Activated naive CD8-positive, alpha-beta T cell treated with anti-CD3 and anti-CD28 coated beads for 36 hours (primary cell): ENCODE results near the gene TBPL1. TPM values are rescaled to one million over a fixed set of nuclear protein-coding genes. Genes with fewer than 3 reads are reported as not detected.

Experiments
- DNase-seq: peaks from one replicate; pipeline ENCODE4 v3.0.0; 2021
- H3K27ac Mint-ChIP-seq: one replicate; pipeline ENCODE4 v1.8.0; 2022; ENCODE audit warnings: mild to moderate bottlenecking, moderate library complexity, mixed read lengths
- H3K27me3 Mint-ChIP-seq: one replicate; pipeline ENCODE4 v1.8.0; 2022; ENCODE audit warnings: mild to moderate bottlenecking, mixed read lengths
- H3K36me3 Mint-ChIP-seq: one replicate; pipeline ENCODE4 v1.8.0; 2021; ENCODE audit warnings: mild to moderate bottlenecking, mixed read lengths
- H3K4me1 Mint-ChIP-seq: one replicate; pipeline ENCODE4 v1.8.0; 2021; ENCODE audit warnings: mixed read lengths
- H3K4me3 Mint-ChIP-seq: one replicate; pipeline ENCODE4 v1.8.0; 2022; ENCODE audit warnings: mild to moderate bottlenecking, moderate library complexity, mixed read lengths
- H3K9me3 Mint-ChIP-seq: one replicate; pipeline ENCODE4 v1.8.0; 2022; ENCODE audit warnings: mixed read lengths
- total RNA-seq, 2 experiments: library from RNA; stranded (reverse); gene quantifications; one replicate each; pipeline ENCODE4 v1.2.3, GENCODE V29; 2021

TBPL1 gene
- total RNA-seq, 2 experiments from 2014 or later = 46.5 to 51.4 TPM

GRCh38 chr6:134022650-134023049, 69.6 kb downstream of the TBPL1 start:
- no peaks in the 10 kb centered on the region for H3K27me3 Mint-ChIP-seq
- H3K4me1 Mint-ChIP-seq = no peaks in the 10 kb centered on the region
- no peak overlapping the region for H3K4me3 Mint-ChIP-seq
- DNase-seq = no peak
- H3K9me3 Mint-ChIP-seq = no peaks in the 10 kb centered on the region
- no peak overlapping the region for H3K27ac Mint-ChIP-seq
- no peaks in the 10 kb centered on the region for H3K36me3 Mint-ChIP-seq

GRCh38 chr6:134026597-134026996, 73.6 kb downstream of the TBPL1 start:
- Mint-ChIP-seq H3K9me3 (no peaks in the 10 kb centered on the region), H3K27ac (no peak overlapping the region), H3K4me3 (no peak overlapping the region), H3K27me3 (no peaks in the 10 kb centered on the region), H3K36me3 (no peaks in the 10 kb centered on the region), H3K4me1 (no peaks in the 10 kb centered on the region)
- no peak for DNase-seq

- Mint-ChIP-seq H3K27ac (no peak overlapping the region), H3K4me1 (no peaks in the 10 kb centered on the region), H3K27me3 (no peaks in the 10 kb centered on the region), H3K9me3 (no peaks in the 10 kb centered on the region), H3K4me3 (no peak overlapping the region), H3K36me3 (no peaks in the 10 kb centered on the region)
- no peak for DNase-seq
Measured at GRCh38 chr6:134028438-134028837, 75.4 kb downstream of the TBPL1 start.

- Mint-ChIP-seq H3K4me1 (peaks cover 3% of the 10 kb centered on the region), H3K4me3 (no peak overlapping the region), H3K27me3 (no peaks in the 10 kb centered on the region), H3K36me3 (no peaks in the 10 kb centered on the region), H3K9me3 (no peaks in the 10 kb centered on the region), H3K27ac (no peak overlapping the region)
- no peak for DNase-seq
Measured at GRCh38 chr6:134029495-134030455, 76.8 kb downstream of the TBPL1 start.

GRCh38 chr6:134031696-134032255, 78.8 kb downstream of the TBPL1 start:
- Mint-ChIP-seq H3K4me3 (no peak overlapping the region), H3K36me3 (no peaks in the 10 kb centered on the region), H3K27ac (no peak overlapping the region), H3K9me3 (no peaks in the 10 kb centered on the region), H3K4me1 (peaks cover 7% of the 10 kb centered on the region), H3K27me3 (no peaks in the 10 kb centered on the region)
- no peak for DNase-seq

GRCh38 chr6:134034478-134034877, 81.5 kb downstream of the TBPL1 start:
- Mint-ChIP-seq H3K4me1 (peaks cover 7% of the 10 kb centered on the region), H3K27ac (no peak overlapping the region), H3K4me3 (no peak overlapping the region), H3K9me3 (no peaks in the 10 kb centered on the region), H3K27me3 (no peaks in the 10 kb centered on the region), H3K36me3 (no peaks in the 10 kb centered on the region)
- DNase-seq = no peak

GRCh38 chr6:134034961-134035822, 82.2 kb downstream of the TBPL1 start:
- H3K36me3 Mint-ChIP-seq = no peaks in the 10 kb centered on the region
- H3K4me1 Mint-ChIP-seq = peaks cover 7% of the 10 kb centered on the region
- H3K27ac Mint-ChIP-seq = no peak overlapping the region
- no peak overlapping the region for H3K4me3 Mint-ChIP-seq
- H3K9me3 Mint-ChIP-seq = no peaks in the 10 kb centered on the region
- no peaks in the 10 kb centered on the region for H3K27me3 Mint-ChIP-seq
- no peak for DNase-seq

- Mint-ChIP-seq H3K36me3 (no peaks in the 10 kb centered on the region), H3K4me3 (no peak overlapping the region), H3K9me3 (no peaks in the 10 kb centered on the region), H3K4me1 (peaks cover 7% of the 10 kb centered on the region), H3K27me3 (no peaks in the 10 kb centered on the region), H3K27ac (no peak overlapping the region)
- DNase-seq = no peak
Measured at GRCh38 chr6:134035823-134036296, 82.8 kb downstream of the TBPL1 start.

GRCh38 chr6:134039116-134039515, 86.1 kb downstream of the TBPL1 start:
- DNase-seq = no peak
- Mint-ChIP-seq H3K27me3 (peaks cover 4% of the 10 kb centered on the region), H3K4me3 (no peak overlapping the region), H3K27ac (no peak overlapping the region), H3K9me3 (peaks cover 2% of the 10 kb centered on the region), H3K36me3 (peaks cover 3% of the 10 kb centered on the region), H3K4me1 (peaks cover 7% of the 10 kb centered on the region)

Other genes starting within 250 kb of the TBPL1 start
- gene TCF21, start 64.1 kb upstream of the TBPL1 start, total RNA-seq = not detected
- under 1 TPM; 0.14 to 0.16 TPM for gene SLC2A12, start 99.4 kb downstream of the TBPL1 start, total RNA-seq